CD4-positive, alpha-beta T cell treated with Interleukin-1 beta for 1 hour (primary cell): ENCODE measurements around the gene KCNMA1.

ENCODE experiments used
- DNase-seq, 2 donors: peaks; one replicate each; pipeline ENCODE4 v3.0.0-alpha.2; 2020 to 2022

The KCNMA1 gene

DNA sequence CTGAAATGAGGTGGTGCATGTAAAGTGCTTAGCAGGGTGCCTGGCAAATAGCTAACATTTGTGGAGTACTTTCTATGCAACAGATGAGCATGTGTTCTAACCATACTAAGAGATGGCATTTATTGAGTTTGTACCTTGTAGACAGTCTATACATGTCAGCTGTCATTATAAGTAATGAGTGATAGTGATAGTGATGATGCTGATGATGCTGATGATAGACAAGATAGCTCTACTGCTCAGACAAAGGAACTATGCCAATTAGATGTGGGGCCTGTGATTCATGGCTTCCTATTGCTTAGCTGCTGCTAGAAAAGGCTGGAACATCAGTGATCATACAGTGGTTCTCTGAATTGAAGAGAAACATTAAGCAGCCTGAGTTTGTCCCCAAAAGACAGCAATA is 585.8 kb downstream of the KCNMA1 start:
- DNase-seq: no peak

- no peak for DNase-seq
Measured at GRCh38 chr10:77049896-77050295, 587.7 kb downstream of the KCNMA1 start.

DNA sequence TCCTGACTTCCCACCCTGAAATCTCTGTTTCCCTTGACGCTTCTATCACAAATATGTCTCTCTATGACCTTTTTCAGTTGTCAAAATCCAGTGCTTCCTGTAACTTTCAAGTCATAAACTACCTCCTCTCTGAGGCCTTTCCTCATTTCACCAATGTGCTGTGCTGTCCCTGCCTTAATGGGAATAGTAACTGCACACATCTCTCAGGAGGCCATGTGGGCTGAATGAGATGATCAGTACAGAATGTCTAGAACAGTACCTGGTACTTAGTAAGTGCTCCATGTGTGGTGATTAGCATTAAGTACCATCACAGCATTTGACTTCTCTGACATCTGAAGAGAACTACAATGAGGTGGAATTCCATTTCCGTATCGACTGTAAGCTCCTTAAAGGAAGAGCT is 588.5 kb downstream of the KCNMA1 start:
- DNase-seq: no peak

DNA sequence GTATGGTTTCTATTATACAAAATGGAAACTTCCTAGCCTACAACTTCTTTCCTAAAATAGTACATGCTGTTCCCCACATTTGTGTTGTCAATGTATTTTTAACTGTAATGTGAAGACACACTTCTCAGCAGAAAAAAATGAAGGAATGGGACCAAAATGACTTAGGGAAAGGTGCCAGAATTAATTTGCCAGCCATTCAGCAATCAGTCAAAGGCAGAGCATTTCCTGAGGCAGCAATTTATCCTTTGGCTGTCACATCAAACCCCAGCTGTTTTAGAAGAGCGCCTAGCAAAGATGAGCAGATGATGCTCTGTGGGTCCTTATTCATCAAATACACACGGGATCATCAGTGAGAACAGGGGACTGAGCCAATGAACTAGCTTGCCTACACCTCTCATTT is 592.5 kb downstream of the KCNMA1 start:
- DNase-seq: no peak

DNA sequence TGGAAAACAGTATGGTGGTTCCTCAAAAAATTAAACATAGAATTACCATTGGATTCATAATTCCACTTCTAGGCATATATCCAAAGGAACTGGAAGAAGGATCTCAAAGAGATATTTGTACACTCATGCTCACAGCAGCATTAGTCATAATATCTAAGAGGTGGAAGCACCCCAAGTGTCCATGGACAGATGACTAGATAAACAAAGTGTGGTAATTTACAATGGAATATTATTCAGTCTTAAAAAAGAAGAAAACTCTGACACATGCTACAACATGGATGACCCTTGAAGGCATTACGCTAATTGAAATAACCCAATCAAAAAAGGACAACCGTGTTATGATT is 594.2 kb downstream of the KCNMA1 start:
- DNase-seq: no peak

GRCh38 chr10:77042706-77043419 is 594.7 kb downstream of the KCNMA1 start:
- DNase-seq: no peak

GRCh38 chr10:77041636-77042258 is 595.9 kb downstream of the KCNMA1 start:
- DNase-seq: peak in 1 of 2 donors; percentile 26

DNA sequence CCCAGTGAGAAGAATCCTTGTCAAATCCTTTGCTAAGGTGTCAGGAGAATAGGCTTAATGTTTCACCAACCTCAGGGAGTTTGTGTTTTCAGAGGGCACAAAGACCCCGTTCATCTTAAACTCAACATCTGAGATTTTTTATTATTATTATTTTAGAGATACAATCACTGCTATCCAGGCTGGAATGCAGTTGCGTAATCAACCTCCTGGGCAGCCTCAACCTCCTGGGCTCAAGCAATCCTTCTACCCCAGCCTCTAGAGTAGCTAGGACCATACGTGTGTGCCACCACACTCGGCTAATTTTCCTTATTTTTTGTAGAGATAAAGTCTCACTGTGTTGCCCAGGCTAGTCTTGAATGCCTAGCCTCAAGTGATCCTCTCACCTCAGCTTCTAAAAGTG is 599.2 kb downstream of the KCNMA1 start:
- no peak for DNase-seq

- no peak for DNase-seq
Measured at GRCh38 chr10:77037735-77038403, 599.7 kb downstream of the KCNMA1 start.

DNA sequence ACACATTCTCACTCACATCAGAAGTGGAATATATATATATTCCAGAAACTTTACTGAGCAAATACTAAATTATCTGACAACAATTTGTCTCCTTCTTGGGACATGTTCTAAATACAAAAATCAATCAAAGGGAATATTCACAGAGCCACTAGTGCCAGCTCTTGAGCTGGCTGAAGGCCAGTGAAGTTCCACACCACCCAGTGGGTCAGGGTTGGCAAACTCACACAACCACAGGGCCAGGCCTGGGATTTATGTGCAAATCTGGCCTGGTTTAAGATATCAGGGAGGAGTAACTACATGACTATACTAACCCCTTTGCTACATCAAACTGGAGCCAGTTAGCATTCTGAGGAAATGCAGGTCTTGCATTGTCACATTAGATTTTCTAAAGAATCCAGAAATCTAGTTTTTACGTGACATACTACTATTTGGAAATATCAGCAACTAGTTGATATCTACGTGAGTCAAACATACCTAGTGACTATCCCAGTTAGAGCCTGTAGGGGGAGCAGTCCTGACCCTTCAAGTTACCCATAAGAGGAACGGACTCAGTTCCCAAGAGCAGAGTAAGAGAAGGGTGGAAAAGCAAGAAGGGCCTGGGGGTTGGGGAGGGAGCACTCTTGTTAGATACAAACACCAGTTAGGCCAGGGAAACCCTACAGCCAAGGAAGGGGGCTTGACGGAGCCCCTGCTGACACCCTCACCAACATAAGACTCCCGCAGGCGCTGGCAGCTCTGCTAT is 600.4 kb downstream of the KCNMA1 start:
- DNase-seq: no peak

DNA sequence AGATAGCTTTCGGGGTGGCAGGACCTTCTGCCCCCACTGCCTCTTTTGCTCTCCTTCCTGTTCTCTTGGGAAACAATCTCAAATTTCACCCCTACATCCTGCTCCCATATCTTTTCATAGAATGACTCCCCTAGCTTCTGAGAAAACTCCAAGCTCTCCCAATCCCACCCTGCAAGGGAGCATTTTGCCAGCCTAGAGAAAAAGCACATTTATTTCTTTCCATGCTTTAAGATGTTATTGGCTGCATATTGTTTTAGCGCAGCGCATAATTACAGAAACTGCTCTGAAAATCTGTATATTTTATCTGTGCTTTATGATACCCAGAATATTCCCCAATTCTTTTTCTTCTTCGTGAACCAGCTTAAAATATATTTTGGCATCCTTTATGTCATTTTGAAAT is 601.3 kb downstream of the KCNMA1 start:
- DNase-seq: no peak

- DNase-seq: no peak
Measured at GRCh38 chr10:77034795-77035194, 602.8 kb downstream of the KCNMA1 start.

GRCh38 chr10:77034240-77034639 is 603.4 kb downstream of the KCNMA1 start:
- no peak for DNase-seq

GRCh38 chr10:77032188-77032570 is 605.4 kb downstream of the KCNMA1 start:
- DNase-seq: no peak

- DNase-seq: no peak
Measured at GRCh38 chr10:77031531-77032187, 605.9 kb downstream of the KCNMA1 start.

- DNase-seq: no peak
Measured at GRCh38 chr10:77030974-77031373, 606.6 kb downstream of the KCNMA1 start.

DNA sequence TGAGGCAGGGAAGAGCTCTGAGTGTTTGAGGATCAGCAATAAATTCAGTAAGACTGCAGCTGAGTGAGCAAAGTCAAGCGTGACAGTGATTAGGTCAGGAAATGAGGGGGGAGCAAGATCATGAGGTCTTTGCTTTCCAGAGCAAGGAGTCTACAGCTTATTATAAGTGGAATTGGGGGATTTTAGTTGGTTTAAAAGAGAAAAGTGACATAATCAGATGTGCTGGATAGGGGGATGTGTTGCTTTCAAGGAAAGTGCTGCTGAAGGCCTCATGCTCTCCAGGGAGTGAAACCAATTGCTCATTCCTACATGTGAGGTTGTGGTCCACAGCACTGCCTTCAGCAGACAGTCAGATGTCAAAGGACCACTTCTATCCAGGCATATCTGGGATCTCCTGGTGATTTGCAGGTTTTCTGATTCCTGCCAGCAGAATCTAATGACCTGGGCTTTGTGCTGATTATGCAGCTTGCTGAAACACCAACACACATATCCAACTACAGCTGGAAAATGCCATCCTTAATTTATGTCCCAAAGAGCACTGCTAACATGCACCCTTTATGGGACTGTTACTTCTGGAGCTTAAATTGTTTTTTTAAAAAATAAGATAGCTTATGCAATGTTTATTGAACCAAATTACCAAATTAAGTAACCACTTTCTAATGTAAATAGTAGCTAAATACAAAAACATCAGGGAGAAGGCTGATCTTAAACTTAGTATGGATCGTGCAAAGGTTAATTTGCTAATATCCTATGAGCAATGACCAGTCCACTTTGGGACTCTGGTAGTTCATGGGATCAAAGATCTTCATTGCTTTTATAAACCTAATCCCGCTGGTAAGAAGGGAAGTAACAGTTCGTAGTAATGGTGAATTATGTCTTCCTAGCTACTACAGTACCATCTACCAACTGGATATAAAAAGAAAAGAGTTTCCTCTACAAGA is 607.6 kb downstream of the KCNMA1 start:
- DNase-seq: no peak

- no peak for DNase-seq
Measured at GRCh38 chr10:77028042-77028441, 609.6 kb downstream of the KCNMA1 start.

- no peak for DNase-seq
Measured at GRCh38 chr10:77027576-77027975, 610.0 kb downstream of the KCNMA1 start.

GRCh38 chr10:77027141-77027540 is 610.5 kb downstream of the KCNMA1 start:
- DNase-seq: no peak

- no peak for DNase-seq
Measured at GRCh38 chr10:77026148-77026547, 611.5 kb downstream of the KCNMA1 start.

- no peak for DNase-seq
Measured at GRCh38 chr10:77024461-77024860, 613.1 kb downstream of the KCNMA1 start.
